CD1c-positive myeloid dendritic cell (primary cell): ENCODE results near the gene LCOR.
A peak's percentile ranks its signal among the peaks of the same experiment; 100 is the strongest.
"Not testable (repeated sequence)": the region's sequence is repeated elsewhere in the genome, so short reads cannot be mapped to it uniquely, and the experiment has no call there.

Source experiments
- DNase-seq: peaks from one replicate; pipeline ENCODE4 v3.0.0-alpha.2; 2016; ENCODE audit errors: extremely low spot score

The LCOR gene

DNA sequence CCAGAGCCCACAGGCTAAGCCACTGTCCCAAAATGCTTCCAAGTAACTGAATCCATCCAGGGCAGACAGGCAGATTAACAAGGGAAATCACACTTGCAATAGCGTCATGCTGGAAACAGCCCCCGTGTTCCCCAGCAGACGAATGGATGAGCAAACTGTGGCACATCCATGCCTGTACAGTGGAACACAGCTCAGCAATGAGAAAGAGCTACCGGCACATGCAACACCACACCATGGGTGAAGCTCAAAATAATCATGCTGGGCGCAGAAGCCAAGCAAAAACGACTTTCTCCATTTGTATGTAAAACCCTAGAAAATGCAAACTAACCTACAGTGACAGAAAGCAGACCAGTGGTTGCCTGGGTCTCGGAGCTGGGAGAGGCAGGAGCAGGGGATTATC, 200.5 kb downstream of the LCOR start:
- no peak for DNase-seq

DNA sequence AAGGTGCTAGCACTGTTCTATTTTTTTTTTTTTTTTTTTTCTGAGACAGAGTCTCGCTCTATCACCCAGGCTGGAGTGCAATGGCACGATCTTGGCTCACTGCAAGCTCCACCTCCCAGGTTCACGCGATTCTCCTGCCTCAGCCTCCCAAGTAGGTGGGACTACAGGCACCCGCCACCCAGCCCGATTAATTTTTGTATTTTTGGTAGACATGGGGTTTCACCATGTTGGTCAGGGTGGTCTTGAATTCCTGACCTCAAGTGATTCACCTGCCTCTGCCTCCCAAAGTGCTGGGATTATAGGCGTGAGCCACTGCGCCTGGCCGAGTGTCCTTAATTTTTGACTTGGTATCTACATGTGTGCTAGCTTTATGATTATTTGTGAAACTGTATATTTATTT, 201.7 kb downstream of the LCOR start:
- DNase-seq = not testable (repeated sequence)

DNA sequence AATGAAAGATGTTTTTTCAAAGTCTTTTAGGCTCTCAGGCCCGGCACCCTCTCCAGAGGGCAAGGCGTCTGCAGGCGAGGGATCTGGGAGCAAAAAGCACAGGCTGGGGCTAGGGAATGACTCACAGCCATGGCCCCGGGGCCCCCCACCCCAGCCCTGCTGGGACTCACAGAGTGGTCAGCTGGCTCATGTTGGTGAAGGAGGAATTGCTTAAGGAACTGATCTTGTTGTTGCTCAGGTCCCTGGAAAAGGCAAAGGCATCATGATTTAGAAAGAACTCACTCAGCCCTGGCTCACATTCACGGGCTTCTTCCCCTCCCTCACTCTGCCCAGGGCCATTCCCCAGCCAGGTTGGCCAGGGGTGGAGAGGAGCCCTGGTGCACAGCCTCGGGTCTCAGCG, 202.2 kb downstream of the LCOR start:
- no peak for DNase-seq

DNA sequence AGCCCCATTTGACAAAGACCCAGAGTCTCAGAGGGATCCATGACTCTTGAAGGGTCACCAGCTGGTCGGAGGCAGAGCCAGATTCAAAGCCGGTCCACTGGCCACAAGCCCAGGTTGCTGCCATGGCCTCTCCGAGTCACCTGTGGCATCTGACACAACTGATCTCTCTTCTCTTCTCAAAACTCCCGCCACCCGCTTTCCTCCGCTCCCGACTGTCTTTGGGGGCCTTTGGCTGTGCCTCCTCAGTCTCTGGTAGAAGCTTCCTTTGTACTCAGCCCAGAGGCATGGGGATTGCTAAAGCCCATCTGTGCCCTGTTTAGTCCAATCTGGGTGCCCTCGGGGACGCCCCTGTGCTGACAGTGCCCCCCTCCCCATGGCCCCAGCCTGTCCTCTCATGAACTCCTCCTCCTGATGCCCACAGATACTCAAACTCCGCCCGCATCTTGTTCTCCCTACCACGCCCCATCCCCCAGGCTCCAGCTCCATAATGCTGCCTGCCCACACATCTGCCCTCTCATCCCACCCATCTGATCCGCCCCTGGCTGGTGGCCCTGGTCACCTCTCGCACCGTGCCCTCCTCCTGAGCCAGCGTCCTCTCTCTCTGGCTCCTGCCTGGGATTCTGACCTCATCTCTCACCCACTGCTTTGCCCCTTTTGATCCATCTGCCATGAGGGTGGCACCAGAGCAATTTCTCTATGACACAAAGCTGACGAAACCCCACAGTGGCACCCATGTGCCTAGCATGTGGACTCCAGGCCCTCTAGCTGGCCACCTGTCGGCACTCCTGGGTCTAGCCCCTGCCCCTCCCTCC, 203.1 kb downstream of the LCOR start:
- no peak for DNase-seq

DNA sequence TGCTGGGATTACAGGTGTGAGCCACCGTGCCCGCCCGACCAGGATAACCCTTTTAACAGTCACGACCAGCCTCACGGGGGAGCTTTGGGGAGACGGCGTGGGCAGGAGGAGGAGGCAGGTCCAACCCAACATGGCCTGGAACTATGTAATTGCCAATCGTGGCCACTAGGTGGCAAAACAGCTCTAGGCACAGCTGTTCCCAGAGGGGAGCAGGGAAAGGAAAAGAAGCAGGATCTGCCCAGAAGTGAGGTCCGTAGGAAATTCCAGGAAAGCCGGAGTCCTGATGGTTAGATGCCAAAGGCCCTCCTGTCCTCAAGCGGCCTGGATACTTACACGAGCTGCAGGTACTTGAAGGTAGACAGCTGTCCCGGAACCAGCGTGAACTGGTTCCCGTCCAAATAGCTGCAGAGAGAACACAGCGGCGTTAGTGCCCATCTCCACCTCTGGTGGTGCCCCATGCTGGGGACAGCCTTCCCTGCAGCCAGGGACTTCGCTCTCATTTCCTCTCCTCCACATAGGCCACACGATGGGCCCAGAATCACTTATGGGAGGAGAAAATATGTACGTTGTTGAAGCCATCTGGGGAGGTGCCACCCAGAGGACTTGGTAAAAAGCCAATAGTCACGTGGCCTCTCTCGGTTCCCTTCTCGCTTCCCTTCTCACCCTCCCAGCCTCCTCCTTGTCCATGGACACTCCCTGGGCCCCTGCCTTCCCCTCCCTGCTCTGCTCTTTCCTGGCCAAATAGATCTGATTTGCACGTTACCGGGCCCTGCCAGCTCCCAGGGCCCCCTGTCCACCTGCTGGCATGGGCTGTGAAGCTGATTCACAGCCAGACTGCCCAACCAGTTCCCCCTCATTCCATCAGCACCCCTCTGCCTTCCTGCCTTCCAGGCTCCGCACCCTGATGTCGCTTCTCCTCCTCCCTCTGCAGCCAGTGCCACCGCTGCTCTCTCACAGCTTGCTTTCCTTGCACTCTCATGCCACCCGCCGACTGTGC, 205.6 kb downstream of the LCOR start:
- DNase-seq = peak; percentile 87

DNA sequence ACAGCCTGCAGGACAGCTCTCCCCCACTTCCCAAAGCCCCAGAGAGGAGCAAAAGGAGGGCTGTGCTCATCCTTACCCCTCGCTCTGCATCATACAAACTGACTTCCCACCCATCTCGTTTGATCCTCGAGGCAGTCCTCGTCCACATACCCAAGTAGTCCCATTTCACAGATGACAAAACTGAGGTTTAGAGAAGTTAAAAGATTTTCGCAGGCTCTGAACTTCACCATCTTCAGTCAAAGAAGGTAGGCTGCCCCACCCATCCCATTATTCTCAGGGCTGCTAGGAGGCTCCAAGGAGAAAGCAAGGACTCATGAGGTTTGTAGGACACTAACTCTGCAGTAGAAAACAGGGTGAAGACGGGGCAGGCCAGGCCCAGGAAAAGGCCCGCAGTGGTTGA, 206.6 kb downstream of the LCOR start:
- no peak for DNase-seq

DNA sequence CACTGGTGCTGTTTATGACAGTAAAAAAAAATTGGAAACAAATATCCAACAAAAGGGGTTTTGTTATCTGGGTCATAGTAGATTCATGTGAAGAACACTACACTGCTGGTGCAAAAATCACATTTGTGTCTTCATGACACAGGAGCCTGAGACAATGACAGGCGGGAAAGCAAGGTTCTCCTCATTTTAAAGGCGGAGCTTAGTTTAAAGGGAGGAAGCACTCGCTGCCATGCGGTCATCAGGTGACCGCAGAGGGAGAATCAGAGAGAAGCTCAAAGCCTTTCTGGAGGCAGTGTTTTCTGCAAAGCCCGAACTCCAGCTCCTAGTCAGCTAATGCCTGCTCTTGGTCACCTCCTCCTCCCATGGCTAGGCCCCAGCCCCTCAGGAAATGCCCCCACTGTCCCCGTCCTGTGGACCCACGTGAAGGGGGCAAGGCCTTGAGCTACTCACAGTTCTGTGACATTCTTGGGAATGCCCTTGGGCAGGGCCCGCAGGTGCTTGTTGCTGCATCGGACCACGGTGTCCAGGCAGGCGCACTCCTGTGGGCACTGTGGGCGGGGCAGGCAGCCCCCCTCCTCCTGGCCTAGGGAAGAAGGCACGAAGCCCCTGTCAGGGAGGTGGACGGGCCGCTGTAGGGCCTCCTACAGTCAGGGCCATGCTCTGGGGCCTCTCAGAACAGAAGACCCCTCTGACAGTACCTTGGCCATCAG, 207.6 kb downstream of the LCOR start:
- DNase-seq = no peak

DNA sequence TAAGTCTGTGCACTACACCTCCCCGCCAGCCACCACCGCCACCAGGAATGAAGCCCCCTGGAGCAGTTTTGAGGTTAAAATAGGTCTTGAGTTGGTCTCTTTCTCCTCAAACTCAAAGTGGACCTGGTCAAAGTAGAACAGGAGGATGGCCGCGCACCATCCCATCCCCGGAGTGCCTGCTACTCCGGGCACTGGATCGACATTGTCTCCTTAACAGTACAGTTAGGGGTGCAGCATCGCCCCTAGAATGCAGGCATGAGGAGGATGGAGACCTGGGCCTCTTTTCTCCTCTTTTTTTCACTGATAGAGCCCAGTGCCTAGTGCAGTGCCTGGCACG, 208.1 kb downstream of the LCOR start:
- no peak for DNase-seq

DNA sequence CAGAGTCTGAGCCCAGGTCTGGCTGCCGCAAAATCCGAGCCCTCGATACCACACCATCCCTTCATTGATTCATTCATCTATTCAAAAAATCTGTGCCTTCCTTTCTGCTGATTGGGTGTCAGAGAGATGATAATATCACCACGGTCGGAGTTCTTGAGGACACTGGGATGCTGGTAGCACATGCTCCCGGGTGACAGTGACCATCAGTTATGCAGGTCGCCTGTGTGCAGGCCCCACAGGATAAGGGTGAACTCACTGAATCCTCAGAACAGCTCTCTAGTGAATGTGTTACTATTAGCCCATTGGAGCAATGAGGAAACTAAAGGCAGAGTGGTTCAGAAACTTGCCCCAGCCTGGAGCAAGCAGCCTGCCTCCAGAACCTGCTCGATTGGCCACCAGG, 208.6 kb downstream of the LCOR start:
- DNase-seq = no peak

DNA sequence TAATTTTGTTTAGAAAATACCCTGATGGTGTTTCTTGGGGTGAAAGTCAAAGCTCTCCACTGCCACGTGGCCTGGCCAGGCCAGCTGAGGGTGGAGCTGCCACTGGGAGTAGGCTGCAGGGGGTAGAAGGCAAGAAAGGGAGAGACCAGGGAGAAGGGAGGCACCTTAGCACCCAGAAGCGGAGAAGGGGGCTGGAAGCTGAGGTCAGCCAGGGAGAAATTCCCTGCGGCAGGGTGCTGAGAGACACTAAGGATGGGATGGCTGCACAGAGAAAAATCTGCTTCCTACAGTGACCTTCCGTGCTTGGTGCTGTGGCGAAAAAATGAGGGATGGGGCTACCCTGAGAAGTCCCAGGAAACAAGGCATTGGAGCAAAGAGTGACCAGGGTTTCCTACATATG, 210.0 kb downstream of the LCOR start:
- DNase-seq = no peak

DNA sequence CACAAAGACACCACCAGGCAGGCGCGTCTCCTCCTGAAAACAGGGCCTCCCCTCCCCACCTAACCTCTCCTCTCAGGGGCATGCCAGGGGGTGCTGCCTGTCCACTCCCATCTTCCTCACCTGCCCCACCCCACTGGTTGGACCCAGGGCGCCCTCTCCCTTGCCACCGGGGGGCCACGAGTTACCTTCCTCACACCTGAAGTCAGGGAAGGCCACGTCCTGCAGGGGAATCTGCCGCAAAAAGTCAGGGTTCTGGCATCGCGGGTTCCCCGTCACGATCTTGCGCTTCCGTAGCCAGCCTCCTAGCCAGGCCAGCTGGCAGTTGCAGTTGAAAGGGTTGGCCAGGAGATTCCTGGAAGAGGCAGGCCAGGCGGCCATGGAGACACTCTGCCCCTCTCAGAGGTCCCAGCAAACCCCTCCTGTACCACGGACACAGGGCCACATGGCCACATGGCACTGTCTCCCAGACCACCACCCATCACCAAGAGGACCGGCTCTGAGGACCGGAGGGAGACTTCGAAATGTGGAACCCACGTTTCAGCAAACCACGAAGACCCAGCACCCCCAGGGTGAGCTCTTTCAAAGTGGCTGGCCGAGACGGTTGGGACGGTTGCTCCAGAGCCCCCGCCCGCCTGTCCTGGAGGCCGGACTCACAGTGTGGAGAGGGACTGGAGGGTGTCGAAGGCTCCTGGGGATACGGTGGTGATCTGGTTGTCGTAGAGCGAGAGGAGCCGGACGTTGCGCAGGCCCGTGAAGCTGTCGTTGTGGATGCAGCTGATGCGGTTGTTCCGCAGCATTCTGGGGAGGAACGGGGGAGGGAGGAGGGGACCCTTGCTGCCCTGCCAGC, 210.8 kb downstream of the LCOR start:
- no peak for DNase-seq

DNA sequence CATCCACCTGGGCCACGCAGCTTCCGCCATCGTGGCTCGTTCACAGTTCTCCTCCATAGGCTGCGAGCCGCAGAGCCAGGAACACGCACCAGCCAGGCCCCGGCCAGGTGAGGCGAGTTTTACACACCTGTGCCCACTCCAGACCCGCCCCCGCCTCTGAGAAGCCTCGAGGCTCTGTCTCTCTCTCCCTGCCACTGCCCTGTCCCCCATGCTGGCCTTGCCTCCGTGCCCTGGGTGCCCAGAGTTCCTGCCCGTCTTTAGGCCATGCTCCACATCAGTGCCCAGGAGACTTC, 211.4 kb downstream of the LCOR start:
- no peak for DNase-seq
